Neural cell (in vitro differentiated cells): ENCODE data around the gene SLC4A3.

Source experiments
- CTCF ChIP-seq: fragments of 450-650 bp; IDR thresholded peaks from 2 replicates; pipeline ENCODE4 v1.5.1; 2014; ENCODE audit warnings: antibody characterized with exemption, mild to moderate bottlenecking, moderate library complexity; ENCODE audit not compliant: poor library complexity, severe bottlenecking
- MXI1 ChIP-seq: fragments of 450-650 bp; conservative IDR thresholded peaks from 2 replicates; pipeline ENCODE4 v1.6.1; 2014; ENCODE audit warnings: antibody characterized with exemption, mild to moderate bottlenecking; ENCODE audit not compliant: poor library complexity, severe bottlenecking

- TF ChIP-seq CTCF: no peak
- no peak for TF ChIP-seq MXI1
Observed at GRCh38 chr2:219661955-219662395, 34.5 kb downstream of the SLC4A3 start.
